UCSD-AML1 (cell line): ENCODE data around the gene SLAMF8.

Experiments used
- DNase-seq: peaks from one replicate; lab custom pipeline; 2025; ENCODE audit not compliant: unreplicated experiment; lab: John Stamatoyannopoulos, UW

The SLAMF8 gene

DNA sequence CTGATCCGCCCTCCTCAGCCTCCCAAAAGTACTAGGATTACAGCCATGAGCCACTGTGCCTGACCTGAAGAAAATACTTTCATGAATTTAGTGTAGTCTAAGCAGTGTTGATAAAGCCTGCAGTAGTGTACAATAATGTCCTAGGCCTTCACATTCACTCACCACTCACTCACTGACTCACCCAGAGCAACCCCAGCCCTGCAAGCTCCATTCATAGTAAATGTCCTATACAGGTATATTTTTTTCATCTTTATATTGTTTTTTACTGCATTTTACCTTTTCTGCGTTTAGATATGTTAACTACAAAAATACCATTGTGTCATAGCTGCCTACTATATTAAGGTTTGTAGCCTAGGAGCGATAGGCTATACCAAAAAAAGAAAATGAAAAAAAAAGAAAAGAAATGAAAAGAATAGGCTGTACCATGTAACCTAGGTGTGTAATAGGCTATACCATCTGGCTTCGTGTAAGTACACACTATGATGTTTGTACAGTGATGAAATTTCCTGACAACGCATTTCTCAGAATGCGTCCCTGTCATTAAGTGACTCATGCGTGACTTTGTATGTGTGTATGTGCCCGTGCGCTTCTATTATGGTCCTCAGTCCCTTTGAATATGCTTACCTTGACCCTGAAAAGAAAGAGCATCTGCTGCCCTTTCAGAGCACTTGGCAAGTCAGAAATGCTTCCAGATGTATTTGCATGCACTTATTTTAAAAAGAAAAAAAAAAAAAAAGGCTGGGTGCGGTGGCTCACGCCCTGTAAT, 9.2 kb upstream of the SLAMF8 start:
- DNase-seq, result no peak

DNA sequence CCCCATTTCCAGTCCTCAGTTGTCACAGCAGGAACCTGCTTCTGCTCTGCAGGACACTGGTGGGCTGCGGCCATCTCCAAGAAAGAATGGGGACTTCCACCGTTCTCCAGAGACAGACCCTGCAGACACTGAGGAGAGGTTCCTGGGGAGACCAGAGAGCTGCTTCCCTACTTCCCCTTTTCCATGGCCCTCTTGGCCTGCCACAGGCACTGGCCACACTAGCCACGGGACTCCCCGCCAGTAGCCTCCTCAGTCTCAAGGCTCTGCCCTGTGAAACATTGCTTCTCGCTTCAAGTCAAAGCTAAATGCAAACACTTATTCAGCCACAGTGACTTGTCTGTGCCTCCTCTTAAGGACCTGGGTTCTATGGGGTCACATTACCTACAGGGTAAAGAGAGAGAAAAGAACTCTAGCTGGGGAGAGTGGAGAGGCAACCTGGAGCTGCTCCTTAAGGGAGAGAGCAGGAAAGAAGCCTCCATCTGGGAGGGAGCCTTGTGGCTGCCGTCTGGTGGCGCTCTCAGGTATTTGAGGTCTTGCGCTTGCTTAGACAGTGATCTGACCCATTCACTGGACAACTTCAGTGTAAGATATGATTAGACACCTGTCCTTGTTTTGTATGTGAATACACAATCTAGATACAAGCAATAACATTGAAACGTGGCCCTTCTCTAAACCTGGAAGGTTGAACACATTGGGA, 5.4 kb upstream of the SLAMF8 start:
- DNase-seq, result peak; percentile 46

DNA sequence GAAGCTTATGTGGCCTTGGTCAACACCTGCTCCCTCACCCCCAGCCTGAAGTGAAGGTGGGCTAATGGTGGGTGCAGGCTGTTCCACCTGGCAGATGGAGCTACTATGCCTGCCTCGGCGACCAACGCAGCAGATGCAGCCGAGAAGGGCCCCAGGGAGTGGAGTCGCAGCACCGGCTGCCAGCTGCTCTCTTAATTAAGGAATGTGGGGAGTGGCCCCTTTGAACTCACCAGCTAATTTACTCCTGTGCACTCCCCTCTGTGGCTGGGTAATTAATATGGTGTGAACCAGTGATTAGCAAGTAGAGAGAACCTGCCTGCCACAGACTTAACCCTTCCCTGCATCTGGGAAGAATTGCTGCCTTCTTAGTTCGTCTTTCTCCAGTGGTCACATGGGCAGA, 3.3 kb upstream of the SLAMF8 start:
- no peak for DNase-seq

DNA sequence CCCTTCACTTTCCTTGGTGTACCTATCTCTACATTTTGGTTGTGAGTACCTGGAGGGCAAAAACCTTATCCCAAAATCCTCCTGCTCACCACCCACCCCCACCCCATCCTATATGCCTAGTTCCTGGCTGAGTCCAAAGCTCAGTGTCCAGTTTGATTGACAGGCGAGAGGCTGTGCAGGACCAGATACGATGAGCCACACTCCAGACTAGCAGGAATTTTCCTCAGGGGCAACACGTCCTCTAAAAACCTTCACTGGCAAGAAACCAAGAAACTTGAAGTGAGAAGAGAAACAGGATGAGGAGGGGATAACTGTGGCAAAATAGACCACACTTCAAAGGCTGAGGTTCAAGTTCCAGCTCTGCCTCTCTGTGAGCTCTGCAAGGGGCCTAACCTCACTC, 1.1 kb upstream of the SLAMF8 start:
- no peak for DNase-seq

DNA sequence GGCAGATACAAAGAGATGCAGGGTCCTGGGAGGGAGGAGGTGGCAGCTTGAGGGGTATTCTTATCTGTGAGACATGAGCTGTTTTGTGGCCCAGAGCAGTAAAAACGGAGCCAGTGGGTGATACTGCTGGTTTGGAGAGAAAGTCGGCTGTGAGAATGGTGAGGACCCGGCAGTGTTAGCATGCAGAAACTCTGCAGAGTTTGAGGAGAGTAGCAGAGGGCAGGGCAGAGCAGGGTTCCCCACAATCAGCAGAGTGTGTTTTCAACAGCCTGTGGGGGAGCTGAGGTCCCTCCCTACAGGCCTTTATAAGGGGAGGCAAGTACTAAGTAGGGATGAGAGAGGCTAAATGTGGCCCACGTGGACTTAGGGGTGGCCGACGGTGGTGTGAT, 423 bp downstream of the SLAMF8 start:
- DNase-seq, result no peak

DNA sequence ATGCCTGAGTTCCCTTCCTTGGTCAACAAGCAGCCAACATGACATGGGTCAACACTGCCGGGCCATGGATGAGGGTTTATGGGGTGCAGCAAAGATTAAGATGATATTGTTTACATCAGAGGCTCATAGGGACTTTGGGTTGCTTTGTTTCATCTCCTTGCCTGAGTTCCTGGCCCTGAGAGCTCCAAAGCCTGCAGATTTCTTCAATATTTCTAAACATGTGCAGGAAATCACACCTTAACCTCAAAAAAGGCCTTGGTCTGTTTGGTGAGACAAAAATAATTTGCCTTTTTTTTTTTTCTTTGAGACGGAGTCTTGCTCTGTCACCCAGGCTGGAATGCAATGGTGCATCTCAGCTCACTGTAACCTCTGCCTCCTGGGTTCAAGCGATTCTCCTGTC, 876 bp downstream of the SLAMF8 start:
- DNase-seq, result no peak

DNA sequence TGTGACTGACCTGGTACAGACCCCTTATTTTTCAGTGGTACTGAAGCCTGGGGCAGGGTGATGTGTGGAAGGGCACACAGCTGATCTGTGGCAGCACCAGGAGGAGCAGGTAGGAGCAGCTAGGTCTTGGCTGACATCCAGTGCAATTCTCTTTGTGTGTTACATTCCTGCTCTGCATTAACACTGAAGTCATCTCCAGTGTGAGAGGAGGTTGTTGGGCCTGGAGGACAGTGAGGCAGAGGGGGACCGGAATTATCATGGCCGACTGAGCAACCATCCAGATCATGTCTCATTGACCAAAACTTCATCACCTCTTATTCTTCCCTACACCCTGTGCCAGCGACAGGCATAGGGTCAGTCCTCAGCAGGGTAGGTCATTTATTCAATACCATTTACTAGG, 1.5 kb downstream of the SLAMF8 start:
- no peak for DNase-seq

DNA sequence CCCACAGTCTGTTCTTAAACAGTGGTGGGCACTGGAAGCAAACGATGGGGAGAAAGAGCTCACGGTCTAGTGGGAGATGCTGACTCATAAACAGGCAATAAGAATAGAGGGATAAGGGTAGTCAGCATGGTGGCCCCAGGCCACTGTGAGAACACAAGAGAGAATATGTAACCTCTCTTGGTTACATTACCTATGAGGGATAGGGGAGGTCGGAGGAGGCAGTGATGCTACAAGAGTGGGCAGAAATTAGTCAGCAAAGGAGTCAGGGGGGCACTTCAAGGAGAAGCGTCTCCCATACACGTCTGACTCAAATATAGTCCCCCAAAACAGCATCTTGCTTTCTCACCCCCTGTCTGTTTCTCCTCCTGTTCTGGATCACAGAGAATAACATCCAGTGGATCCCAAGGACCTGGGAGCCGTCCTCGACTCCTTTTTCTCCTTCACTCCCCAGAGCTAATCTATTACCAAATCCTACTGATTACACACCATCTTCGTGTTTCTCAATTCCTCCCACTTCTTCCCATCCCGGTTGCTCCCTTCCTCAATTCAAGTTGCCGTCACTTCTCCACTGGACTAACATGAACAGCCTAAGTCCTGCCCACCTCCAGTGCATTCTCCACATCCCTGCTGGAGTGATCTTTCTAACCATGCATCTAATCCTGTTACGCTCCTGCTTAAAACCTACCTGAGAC, 2.1 kb downstream of the SLAMF8 start:
- DNase-seq, result no peak

DNA sequence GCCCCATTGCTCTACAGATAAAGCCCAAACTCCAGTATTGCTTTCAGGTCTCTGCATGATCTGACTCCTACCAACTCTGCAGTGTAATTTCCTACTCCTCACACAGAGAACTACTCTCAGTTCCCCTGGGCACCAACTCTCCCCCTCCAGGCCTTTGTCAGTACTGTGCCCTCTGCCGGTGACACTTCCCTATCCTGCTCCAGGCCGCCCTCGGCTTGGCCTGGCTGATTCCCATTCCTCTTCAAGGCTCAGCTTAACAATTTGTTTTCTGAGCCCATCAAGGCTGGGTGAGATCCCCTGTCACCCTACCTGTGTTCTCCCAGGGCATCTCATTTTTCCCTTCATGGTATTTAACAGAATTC, 2.6 kb downstream of the SLAMF8 start:
- DNase-seq, result peak; percentile 65

DNA sequence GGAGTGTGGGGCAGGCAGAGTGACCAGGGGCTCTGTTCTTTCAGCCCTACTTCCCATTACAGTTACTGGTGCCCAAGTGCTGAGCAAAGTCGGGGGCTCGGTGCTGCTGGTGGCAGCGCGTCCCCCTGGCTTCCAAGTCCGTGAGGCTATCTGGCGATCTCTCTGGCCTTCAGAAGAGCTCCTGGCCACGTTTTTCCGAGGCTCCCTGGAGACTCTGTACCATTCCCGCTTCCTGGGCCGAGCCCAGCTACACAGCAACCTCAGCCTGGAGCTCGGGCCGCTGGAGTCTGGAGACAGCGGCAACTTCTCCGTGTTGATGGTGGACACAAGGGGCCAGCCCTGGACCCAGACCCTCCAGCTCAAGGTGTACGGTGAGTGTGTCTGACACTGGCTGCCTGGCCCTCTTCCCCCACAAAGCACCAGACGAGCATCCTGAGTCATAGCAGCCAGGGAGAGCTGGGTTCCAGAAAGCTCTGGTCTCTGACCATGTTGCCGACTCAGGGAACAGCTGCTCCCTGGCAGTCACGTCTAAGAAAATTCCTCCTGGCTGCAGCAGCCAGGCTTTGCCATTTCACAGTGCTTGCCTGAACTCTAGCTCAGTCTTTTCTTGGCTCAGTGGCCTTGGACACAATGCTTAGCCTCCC, 3.3 kb downstream of the SLAMF8 start:
- no peak for DNase-seq

DNA sequence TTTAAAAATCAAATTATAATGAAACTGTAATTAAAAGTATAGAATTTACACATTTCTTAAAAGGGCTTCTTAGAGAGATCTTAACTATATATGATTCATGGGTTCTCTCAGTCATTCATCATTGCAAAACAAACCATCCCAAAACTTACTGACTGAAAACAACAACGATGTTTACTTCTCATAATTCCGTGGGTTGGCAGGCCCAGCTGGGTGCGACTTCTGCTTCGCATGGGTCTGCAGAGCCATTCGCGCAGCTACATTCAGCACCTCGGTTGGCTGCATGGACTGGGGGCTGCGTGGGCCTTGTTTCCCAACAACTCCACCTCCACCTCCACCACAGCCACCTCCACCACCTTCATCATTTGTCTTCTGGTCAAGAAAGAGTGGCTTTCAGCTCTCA, 4.0 kb downstream of the SLAMF8 start:
- DNase-seq, result no peak

DNA sequence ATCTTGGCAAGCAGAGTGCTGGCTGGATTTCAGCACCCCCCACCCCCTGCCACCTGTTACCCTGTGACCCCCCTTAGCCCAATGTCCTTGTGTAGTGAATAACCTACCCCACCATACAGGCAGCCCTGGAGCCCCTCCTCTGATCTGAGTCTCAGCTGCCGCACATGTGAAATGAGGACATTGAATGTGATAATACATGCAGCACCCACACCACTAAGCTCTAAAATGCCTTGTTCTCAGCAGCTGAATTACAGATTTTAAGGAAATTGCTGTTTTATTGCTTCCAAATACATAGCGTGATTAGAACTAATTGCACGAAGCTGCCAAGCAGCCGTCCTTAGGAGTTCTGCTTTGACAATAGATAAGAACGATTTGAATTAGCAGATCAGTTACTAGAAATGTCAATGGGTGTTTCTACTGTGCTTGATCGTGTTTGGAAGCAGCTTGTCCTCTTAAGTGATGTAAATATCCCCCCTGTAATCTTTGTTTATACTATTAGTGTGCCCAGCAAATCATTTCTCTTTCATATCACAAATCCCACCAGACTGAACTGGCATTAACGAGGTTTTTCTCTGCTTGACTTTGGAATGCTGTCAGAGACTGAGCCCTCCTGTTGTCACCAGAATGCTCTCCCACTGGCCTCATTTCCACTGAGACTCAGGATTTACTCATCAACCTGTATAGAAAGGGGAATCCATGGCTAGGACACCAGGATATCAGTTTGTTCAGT, 4.9 kb downstream of the SLAMF8 start:
- DNase-seq, result no peak

DNA sequence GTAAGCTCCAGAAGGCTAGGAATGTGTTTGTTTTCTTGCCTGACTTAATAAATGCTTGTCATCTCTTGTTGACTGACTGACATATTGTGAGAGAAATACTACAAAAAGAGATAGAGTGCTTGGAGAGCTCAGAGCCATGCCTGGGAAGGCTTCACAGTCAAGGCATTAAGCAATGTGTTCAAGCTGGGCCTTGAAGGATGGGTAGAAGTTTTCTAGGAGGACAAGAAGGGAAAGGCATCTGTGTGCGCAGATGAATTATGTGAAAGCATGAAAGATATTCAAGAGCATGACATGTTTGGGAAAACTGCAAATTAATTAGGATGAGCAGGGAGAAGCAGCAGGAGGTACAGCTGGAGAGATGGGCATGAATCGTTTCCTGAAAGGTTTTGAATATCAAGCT, 5.6 kb downstream of the SLAMF8 start:
- DNase-seq, result no peak

DNA sequence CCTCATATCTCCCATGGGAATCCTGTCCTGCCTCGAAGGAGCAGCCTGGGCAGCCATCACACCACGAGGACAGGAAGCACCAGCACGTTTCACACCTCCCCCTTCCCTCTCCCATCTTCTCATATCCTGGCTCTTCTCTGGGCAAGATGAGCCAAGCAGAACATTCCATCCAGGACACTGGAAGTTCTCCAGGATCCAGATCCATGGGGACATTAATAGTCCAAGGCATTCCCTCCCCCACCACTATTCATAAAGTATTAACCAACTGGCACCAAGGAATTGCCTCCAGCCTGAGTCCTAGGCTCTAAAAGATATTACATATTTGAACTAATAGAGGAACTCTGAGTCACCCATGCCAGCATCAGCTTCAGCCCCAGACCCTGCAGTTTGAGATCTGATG, 8.7 kb downstream of the SLAMF8 start:
- no peak for DNase-seq

DNA sequence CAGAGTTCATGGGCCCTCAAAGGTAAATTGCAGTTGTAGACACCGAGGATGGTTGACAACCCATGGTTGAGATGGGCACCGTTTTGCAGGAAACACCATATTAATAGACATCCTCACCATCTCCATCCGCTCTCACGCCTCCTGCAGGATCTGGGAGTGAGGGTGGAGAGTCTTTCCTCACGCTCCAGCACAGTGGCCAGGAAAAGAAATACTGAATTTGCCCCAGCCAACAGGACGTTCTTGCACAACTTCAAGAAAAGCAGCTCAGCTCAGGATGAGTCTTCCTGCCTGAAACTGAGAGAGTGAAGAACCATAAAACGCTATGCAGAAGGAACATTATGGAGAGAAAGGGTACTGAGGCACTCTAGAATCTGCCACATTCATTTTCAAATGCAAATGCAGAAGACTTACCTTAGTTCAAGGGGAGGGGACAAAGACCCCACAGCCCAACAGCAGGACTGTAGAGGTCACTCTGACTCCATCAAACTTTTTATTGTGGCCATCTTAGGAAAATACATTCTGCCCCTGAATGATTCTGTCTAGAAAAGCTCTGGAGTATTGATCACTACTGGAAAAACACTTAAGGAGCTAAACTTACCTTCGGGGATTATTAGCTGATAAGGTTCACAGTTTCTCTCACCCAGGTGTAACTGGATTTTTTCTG, 9.3 kb downstream of the SLAMF8 start:
- DNase-seq, result no peak

DNA sequence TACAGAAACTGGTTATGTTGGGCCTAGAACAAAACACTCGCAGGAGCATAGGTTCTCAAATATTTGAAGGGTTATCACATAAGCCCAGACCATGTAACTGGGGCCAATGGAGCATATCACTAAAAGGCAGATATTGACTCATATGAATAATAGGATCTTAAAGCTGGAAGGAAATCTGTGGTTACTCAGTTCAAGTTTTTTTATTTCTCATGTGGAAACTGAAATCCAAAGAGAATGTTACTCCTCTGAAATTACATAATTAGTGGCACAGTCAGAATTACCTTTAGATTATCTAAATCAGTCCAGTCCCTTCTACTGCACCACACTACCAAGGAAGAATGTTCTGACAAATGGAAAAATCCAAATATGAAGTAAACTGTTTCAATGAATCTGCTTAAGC, 12.0 kb downstream of the SLAMF8 start:
- no peak for DNase-seq

DNA sequence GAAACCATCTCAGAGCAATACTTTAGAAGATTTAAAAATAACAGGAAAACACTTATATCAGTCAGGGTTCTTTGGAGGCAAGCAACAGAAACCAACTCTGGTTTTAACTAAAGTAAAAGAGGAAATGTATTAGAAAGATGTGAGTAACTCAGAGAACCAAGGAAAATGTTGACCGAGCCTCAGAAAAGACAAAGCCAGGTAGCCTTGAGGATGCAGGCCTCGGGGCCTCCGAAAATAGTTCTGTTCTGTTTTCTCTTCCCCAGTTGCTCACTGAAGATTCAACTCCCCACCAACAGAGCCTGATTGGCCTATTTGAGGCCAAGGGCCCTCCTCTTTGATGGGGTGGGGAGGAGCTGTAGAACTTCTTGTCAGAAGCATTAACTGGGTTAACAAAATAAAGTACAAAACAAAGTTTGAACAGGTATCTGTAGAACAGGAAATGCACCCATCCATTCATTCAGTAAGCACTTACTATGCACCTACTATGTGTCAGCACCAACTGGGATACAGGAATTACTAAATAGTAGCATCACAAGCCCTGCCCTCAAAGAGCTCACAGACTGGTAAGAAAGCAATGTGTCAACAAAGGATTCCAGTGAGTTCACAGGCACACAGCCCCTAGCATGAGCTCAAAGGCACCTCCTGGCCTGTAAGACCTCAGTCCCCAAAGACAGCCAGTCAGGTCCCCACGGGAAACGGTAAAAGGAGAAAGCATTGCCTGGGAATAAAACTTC, 12.6 kb downstream of the SLAMF8 start:
- DNase-seq, result no peak

DNA sequence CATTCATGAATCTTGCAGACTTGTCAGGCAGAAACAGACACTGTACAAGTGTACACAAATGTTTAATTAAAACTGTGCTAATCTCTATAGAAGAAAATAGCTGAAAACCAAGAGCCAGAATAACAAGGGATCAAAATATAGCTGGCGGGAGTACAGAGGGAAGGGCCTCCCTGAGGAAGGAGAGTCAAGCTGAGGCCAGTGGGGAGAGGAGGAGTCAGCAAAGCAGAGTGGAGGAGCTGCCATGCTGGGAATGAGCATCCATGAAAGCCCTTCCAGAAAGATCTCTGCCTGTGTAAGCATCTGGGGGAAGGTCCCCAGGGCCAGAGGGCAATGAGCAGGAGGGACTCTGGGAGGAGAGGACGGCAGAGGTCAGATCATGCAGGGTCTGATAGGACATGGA, 15.1 kb downstream of the SLAMF8 start:
- no peak for DNase-seq

DNA sequence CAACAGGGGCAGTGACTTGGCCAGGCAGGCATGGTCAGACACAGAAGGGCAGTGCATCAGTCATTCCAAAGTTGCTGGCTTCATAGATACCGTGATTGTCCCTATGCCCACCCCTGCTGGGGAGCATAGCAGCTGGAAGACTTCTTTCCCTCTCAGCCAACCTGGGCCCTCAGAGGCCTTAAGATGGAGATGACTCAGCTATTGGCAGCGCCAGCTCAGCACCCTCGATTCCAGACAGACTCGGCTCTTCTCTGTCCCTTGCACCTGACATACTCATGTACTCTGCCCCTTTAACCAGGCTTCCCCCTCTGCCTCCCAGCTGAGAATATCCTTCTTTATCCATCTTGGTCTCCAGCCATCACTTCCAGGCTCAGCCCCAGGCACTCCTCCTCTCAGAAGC, 16.8 kb downstream of the SLAMF8 start:
- DNase-seq, result no peak
